ENCODE data around the gene CCL22.

CCL22 gene

DNA sequence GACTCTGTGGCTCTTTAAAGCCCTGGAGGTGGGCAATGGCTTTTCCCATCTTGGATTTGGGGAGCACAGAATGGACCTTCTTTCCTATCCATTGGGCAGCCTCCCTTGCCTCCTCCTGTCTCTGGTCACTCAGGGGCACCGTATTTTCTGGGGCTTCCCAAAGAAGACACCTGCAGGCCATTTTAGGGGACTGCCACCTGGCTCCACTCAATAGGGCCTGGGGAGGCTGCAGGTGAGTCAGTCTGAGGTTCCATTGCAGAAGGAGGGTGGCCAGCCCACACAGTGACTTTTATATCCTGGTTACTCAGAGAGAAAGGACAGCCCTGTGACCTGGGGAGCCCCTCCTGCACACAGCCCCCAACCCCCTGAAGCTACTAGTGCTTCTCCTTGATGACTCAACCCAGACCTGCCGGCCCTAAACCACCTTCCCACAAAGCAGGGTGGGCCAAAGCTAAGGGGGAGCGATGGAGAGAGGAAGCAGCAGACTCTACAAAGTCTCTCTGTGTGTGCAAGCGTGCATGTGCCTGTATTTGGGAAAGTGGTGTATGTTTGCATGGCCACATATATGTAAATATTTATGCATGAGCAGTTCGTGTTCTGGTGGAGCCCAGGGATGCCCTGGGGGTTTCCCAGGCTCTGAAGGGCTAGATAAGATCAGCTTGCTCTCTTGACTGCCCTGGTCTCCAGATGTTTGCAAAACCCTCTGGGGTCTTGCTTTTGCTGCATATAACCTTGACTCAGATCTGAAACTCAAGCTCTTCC lies 18.7 kb downstream of the CCL22 start:
- DNase-seq = no peak

DNA sequence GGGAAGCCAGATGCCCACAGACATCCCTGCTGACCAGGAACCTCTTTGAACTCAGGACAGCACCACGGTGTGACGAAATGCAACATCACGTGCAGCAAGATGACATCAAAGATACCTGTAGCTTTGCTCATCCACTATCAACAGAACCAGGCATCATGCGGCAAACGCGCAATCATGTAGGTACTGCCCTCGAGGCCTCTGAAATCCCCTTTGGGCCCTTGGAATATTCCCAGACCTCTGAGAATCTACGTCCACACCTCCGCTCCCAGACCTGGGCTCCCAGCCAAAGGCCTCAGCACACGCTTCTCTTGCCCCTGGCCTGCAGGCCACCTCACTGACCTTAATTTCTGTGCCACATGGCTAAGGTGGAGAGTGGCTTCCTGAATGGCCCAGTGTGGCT lies 21.0 kb downstream of the CCL22 start:
- no peak for DNase-seq

DNA sequence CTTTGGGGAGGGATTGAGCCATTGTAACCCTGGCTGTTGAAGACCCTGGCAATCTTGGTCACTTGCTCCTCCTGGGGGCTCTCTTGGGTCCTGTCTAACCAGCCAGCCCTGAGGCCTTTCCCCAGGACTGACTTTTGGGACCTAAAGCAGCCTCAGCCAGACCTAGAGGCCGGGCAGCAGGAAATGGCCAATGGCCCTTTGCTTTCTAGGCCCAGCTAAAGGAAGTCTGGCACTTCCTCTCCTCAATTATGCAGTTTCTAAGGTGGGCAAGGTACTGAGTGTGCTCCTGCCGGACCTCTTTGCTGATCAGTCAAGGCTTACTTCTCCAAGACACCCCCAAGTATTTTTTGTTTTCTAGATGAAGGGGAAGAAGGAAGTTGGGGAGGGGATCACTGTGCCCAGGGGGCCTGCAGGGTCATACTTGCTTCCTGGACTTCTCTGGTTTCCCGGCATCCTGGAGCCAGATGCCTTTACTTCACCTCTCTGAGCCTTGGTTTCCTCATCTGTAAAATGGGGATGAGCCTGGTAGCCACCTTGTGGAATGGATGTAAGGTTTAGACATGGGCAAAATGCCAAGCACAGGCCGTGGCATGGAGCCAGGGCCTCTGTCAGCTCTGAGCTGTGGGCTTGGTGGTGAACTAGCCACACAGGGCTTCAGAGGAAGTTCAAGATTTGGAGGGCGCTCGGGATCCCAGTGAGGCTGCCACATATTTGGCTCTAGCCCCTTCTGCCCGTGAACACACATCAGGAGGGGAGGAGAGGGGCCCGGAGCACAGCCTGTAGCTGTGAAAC lies 22.3 kb downstream of the CCL22 start:
- DNase-seq = no peak

DNA sequence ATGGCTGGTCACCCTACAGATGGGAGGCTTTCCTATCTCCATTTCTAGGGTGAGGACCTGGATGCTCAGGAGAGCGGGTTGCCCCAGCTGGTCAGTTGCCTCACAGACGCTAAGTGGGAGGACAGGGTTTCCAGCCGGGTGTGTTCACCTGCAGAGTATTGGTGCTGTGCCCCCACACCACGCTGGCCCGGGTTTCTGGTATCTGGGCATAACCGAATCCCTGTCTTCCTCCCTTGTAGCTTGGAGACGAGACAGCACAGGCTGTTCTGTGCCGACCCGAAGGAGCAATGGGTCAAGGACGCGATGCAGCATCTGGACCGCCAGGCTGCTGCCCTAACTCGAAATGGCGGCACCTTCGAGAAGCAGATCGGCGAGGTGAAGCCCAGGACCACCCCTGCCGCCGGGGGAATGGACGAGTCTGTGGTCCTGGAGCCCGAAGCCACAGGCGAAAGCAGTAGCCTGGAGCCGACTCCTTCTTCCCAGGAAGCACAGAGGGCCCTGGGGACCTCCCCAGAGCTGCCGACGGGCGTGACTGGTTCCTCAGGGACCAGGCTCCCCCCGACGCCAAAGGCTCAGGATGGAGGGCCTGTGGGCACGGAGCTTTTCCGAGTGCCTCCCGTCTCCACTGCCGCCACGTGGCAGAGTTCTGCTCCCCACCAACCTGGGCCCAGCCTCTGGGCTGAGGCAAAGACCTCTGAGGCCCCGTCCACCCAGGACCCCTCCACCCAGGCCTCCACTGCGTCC lies 23.4 kb downstream of the CCL22 start:
- DNase-seq = no peak

DNA sequence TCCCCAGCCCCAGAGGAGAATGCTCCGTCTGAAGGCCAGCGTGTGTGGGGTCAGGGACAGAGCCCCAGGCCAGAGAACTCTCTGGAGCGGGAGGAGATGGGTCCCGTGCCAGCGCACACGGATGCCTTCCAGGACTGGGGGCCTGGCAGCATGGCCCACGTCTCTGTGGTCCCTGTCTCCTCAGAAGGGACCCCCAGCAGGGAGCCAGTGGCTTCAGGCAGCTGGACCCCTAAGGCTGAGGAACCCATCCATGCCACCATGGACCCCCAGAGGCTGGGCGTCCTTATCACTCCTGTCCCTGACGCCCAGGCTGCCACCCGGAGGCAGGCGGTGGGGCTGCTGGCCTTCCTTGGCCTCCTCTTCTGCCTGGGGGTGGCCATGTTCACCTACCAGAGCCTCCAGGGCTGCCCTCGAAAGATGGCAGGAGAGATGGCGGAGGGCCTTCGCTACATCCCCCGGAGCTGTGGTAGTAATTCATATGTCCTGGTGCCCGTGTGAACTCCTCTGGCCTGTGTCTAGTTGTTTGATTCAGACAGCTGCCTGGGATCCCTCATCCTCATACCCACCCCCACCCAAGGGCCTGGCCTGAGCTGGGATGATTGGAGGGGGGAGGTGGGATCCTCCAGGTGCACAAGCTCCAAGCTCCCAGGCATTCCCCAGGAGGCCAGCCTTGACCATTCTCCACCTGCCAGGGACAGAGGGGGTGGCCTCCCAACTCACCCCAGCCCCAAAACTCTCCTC lies 24.1 kb downstream of the CCL22 start:
- no peak for DNase-seq

DNA sequence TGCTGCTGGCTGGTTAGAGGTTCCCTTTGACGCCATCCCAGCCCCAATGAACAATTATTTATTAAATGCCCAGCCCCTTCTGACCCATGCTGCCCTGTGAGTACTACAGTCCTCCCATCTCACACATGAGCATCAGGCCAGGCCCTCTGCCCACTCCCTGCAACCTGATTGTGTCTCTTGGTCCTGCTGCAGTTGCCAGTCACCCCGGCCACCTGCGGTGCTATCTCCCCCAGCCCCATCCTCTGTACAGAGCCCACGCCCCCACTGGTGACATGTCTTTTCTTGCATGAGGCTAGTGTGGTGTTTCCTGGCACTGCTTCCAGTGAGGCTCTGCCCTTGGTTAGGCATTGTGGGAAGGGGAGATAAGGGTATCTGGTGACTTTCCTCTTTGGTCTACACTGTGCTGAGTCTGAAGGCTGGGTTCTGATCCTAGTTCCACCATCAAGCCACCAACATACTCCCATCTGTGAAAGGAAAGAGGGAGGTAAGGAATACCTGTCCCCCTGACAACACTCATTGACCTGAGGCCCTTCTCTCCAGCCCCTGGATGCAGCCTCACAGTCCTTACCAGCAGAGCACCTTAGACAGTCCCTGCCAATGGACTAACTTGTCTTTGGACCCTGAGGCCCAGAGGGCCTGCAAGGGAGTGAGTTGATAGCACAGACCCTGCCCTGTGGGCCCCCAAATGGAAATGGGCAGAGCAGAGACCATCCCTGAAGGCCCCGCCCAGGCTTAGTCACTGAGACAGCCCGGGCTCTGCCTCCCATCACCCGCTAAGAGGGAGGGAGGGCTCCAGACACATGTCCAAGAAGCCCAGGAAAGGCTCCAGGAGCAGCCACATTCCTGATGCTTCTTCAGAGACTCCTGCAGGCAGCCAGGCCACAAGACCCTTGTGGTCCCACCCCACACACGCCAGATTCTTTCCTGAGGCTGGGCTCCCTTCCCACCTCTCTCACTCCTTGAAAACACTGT lies 25.0 kb downstream of the CCL22 start:
- DNase-seq = no peak

DNA sequence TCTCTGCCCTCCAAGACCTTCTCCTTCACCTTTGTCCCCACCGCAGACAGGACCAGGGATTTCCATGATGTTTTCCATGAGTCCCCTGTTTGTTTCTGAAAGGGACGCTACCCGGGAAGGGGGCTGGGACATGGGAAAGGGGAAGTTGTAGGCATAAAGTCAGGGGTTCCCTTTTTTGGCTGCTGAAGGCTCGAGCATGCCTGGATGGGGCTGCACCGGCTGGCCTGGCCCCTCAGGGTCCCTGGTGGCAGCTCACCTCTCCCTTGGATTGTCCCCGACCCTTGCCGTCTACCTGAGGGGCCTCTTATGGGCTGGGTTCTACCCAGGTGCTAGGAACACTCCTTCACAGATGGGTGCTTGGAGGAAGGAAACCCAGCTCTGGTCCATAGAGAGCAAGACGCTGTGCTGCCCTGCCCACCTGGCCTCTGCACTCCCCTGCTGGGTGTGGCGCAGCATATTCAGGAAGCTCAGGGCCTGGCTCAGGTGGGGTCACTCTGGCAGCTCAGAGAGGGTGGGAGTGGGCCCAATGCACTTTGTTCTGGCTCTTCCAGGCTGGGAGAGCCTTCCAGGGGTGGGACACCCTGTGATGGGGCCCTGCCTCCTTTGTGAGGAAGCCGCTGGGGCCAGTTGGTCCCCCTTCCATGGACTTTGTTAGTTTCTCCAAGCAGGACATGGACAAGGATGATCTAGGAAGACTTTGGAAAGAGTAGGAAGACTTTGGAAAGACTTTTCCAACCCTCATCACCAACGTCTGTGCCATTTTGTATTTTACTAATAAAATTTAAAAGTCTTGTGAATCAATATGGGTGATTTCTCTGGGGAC lies 25.9 kb downstream of the CCL22 start:
- no peak for DNase-seq

DNA sequence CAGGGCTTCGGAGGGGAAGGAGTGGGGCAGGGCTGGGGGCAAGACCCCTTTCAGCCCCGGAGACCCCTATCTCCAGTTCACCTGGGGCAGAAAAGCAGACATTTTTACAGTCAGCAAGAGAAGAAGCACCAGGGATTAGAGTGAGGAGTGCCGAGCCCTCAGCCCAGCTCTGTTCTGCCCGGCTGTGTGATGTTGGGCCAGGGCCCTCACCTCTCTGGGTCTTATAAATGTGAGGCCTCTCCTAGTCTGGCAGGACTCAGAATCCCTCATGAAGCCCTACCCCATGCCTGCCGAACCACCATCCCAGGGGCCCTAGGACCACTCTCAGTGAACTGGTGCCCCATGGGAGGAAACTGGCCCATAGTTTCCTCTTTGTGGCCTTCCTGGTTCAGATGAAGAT lies 26.5 kb downstream of the CCL22 start:
- DNase-seq = no peak

DNA sequence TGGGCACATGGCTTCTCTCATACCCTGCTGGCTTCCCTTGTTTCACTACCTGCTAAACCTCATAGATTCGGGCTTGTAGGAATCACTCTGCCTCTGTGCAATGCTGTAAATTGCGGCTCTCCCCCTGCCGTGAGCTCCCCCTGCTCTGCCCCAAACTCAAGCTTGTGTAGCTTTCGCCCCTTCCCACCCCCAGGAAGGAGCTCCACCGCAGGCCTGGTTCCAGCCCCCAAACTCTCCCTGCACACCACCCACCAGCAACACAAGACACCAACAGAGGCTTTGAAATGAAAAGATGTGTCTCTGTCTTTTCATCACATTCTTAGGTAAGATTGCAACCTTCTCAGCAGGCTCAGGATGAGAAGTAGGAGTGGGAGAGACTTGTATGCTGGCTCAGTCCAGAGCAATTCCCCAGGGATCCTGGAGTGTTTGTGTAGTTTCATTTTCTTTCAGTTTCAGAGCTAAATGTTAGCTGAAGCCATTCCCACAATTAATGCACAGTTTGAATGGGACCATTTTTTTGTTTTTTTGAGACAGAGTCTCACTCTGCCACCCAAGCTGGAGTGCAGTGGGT lies 27.9 kb downstream of the CCL22 start:
- DNase-seq = no peak

DNA sequence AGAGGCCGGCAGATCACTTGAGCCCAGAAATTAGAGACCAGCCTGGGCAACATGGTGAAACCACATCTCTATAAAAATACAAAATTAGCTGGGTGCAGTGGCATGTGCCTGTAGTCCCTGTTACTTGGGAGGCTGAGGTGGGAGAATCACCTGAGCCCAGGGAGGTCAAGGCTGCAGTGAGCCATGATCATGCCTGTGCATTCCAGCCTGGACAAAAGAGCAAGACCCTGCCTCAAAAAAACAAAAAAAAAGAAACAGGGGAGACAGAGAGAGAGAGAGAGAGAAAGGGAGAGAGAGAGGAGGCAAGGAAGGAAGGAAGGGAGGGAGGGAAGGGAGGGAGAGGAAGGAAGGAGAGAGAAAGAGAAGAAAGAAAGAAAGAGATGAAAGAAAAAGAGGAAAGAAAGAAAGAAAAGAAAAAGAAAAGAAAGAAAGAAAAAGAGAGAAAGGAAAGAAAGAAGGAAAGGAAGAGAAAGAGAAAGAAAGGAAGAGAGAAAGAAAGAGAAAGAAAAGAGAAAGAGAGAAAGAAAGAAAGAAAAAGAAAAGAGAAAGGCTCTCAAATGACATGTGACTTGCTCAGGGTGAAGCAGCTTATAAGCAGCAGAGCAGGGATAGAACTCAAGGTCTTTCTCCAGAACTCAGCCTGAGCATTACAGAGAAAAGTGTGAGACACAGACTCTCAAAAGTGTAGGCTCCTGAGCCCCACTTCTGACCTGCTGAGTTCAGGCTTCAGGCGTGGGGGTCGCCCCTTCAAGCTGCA lies 29.2 kb downstream of the CCL22 start:
- no peak for DNase-seq

DNA sequence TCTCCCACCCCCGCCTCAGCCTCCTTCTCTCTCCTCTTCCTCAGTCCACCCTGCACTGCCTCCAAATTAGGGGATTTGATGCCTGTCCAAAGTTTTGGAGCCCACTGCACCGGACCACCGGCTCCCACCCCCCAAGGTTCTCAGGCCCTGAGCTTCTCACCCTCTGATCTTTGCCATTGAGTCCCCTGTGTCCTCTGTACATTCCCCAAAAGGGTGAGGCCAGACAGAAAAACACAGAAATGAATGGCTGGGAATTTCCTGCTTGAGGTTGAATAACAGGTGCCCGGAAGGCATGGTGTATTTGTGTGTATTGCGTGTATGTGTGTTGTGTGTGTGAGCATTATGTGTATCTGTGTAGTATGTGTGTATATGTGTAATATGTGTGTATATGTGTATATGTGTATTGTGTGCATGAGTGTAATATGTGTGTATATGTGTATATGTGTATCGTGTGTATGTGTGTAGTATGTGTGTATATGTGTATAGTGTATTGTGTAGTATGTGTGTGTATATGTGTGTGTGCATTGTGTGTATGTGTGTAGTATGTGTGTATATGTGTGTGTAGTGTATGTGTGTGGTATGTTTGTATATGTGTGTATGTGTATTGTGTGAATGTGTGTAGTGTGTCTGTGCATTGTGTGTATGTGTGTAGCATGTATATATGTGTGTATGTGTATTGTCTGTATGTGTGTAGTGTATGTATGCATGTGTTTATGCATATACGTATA lies 29.9 kb downstream of the CCL22 start:
- DNase-seq = no peak

DNA sequence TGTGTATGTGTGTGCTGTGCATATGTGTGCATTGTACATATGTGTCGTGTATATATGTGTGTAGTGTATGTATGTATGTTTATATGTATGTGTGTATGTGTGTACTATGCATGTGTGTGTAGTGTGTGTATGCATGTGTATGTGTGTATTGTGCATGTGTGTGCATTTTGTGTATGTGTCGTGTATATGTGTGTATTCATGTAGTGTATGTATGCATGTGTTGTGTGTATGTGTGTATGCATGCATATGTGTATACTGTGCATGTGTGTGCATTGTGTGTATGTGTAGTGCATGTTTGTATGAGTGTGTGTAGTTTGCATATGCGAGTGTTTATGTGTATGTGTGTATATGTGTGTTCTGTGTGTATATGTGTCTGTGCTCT lies 30.5 kb downstream of the CCL22 start:
- DNase-seq = no peak

DNA sequence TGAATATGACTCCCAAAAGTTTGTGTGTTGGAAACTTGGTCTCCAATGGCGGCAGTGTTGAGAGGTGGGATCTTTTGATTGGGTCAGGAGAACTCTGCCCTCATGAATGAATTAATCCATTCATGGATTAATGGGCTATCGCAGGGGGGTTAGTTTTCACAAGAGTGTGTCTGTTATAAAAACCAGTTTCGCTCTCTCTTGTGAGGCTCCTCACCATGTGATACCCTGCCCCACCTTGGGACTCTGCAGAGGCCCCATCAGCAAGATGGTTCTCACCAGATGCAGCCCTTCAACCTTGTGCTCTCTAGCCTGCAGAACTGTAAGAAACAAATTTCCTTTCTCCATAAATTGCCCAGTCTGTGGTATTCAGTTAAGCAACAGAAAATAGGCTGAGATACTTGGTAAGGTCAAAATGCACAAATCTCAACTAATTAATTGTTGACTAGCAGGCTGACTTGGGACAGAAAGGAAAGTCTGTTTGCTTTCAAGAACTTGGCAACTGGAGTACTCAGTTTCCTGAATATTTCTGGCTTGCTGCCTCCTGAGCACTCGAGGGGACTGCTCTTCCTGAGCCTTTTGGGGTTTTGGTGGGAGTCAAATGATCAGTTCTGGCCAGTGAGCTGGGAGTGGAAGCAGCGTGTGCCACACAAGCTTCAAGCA lies 32.2 kb downstream of the CCL22 start:
- no peak for DNase-seq

DNA sequence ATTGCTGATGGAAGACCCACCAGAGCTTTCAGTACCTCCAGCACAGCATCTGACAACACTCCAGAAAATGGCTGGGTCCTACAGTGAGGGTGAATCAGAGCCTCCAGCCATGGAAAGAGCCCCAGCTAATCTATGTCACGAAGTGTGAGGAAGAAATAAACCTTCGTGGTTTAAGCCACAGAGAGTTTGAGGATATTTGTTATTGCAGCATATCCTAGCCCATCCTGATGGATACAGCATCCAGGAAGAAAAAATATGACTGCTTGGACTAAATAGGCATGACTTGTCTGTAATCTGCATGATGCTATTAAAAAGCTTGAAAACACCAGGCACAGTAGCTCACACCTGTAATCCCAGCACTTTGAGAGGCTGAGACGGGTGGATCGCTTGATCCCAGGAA lies 32.7 kb downstream of the CCL22 start:
- no peak for DNase-seq

DNA sequence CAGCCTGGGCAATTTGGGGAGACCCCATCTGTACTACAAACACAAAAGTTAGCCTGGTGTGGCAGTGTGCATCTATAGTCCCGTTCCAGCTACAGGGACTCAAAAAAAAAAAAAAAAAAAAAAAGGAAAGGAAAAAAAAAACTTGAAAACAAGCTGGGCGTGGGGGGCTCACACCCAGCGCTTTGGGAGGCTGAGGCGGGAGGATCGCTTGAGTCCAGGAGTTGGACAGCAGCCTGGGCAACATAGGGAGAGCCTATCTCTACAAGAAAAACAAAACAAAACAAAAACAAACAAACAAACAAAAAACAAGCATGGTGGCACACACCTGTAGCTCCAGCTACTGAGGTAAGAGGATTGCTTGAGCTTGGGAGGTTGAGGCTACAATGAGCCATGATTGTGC lies 33.1 kb downstream of the CCL22 start:
- no peak for DNase-seq

DNA sequence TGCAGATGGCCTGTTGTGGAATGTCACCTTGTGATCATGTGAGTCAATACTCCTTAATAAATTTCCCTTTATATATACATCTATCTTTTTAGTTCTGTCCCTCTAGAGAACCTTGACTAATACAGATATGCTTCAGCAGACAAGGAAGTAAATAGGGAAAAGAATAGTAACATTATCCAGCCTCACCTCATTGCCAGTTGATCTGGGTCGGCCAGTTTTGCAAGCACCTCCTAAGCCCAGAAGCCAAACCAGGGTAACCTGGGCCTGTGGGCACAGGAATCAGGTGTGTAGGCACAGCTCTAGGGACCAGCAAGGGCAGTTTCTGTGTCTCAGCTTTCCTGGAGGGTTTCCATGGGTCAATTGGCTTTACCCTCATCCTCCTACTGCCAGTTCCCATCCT lies 34.1 kb downstream of the CCL22 start:
- DNase-seq = no peak

DNA sequence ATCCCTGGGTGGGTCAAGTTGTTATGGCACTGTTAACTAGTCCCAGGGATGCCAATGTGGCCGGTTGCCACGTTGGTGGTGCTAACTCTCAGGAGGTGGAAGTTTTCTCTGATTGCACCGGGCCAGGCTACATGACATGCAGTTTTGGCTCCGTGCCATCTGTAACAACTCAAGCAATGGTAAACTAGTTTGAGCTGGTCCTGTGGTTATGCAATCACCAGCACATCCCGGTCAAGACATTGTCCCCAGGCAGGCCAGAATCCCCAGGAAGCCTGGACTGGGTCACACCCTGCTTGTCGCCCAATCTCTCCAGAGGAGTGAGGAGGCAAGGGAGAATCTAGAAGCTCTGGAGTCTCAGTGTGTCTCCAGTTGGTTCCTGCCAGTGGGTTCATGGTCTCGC lies 35.9 kb downstream of the CCL22 start:
- no peak for DNase-seq

DNA sequence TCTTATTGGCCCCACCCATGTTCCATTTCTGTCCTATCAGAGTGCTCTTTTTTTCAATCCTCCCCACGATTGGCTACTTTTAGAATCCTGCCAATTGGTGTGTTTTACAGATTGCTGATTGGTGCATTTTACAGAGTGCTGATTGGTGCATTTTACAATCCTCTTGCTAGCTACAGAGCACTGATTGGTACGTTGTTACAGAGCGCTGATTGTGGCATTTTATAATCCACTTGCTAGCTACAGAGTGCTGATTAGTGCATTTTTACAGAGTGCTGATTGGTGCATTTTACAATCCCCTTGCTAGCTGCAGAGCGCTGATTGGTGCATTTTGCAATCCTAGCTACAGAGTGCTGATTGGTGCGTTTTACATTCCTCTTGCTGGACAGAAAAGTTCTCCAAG lies 36.4 kb downstream of the CCL22 start:
- DNase-seq = no peak

Measured in effector CD8-positive, alpha-beta T cell (primary cell).